ENCODE measurements around the gene PACS1.

Gene PACS1

DNA sequence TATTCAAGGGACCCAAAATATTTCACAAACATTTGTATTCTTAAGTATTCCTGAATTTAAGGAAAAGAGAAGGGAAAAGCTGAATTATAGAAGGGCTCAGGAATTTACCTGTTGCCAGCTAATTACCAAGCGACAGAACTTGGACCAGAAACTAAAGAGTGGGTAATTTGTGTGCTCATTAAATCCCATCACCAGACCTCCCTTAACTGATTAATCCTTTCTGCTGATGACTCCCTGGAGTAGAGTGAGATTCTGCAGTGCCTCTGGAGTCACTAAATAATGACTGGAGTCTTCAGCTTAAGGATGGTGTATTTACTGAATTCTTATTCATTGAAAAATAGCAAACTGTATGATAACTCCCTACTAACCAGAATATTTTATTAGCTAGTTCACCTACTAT, 124.3 kb downstream of the PACS1 start:
- ChIA-PET POLR2A (no interaction called here), CTCF (interaction anchor here (0.8 to 2.2 kb wide), 2 partner anchors 28 to 149 kb away, joined by 3 to 11 read pairs; no protein-coding TSS in a partner anchor)
- no peak for DNase-seq (ENCODE audit: low read depth, low spot score)
- no peak for TF ChIP-seq CTCF (IDR thresholded peaks at IDR 0.05; ENCODE audit: insufficient read depth, low read length, missing control alignments)
- H3K4me3 ChIP-seq (ENCODE audit: low read depth, low read length) = no peak overlapping the region

- no peak for TF ChIP-seq CTCF (IDR thresholded peaks at IDR 0.05; ENCODE audit: insufficient read depth, low read length, missing control alignments)
- no peak for DNase-seq (ENCODE audit: low read depth, low spot score)
- H3K4me3 ChIP-seq (ENCODE audit: low read depth, low read length) = no peak overlapping the region
- POLR2A ChIA-PET = interaction anchor here (0.6 kb wide), 1 partner anchor 128 kb away, joined by 3 read pairs; no protein-coding TSS in a partner anchor
- CTCF ChIA-PET = interaction anchor here (0.8 to 1.7 kb wide), 4 partner anchors 16 to 61 kb away, joined by 3 to 16 read pairs (median 3); no protein-coding TSS in a partner anchor
Observed at GRCh38 chr11:66195867-66196266, 125.8 kb downstream of the PACS1 start.

GRCh38 chr11:66203847-66204246, 133.8 kb downstream of the PACS1 start:
- TF ChIP-seq CTCF (IDR thresholded peaks at IDR 0.05; ENCODE audit: insufficient read depth, low read length, missing control alignments) = no peak
- DNase-seq (ENCODE audit: low read depth, low spot score) = no peak
- no peak overlapping the region for H3K4me3 ChIP-seq (ENCODE audit: low read depth, low read length)
- ChIA-PET POLR2A (no interaction called here), CTCF (interaction anchor here (0.9 kb wide), 1 partner anchor 18 kb away, joined by 3 read pairs; no protein-coding TSS in a partner anchor)

- DNase-seq (ENCODE audit: low read depth, low spot score) = no peak
- CTCF ChIA-PET = interaction anchor here (0.9 to 6.6 kb wide), 2 partner anchors 17 to 18 kb away, joined by 3 to 63 read pairs; no protein-coding TSS in a partner anchor
- no peak overlapping the region for H3K4me3 ChIP-seq (ENCODE audit: low read depth, low read length)
- no peak for TF ChIP-seq CTCF (IDR thresholded peaks at IDR 0.05; ENCODE audit: insufficient read depth, low read length, missing control alignments)
- POLR2A ChIA-PET = no interaction called here
Observed at GRCh38 chr11:66204412-66204811, 134.3 kb downstream of the PACS1 start.

DNA sequence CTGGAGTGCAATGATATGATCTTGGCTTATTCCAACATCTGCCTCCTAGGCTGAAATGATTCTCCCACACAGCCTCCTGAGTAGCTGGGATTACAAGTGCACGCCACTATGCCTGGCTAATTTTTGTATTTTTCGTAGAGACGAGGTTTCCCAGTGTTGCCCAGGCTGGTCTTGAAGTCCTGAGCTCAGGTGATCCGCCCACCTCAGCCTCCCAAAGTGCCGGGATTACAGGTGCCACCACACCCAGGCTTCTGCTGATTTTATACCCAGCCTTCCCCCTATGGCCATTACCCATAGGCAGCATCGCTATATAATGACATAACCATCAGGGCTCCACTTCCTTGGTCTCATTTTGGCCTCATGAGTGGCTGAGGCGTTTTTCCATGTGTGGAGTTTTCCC, 137.7 kb downstream of the PACS1 start:
- POLR2A ChIA-PET = no interaction called here
- no peak for DNase-seq (ENCODE audit: low read depth, low spot score)
- CTCF ChIA-PET = interaction anchor here (0.7 to 6.6 kb wide), 3 partner anchors 10 to 31 kb away, joined by 3 to 63 read pairs (median 3); no protein-coding TSS in a partner anchor

DNA sequence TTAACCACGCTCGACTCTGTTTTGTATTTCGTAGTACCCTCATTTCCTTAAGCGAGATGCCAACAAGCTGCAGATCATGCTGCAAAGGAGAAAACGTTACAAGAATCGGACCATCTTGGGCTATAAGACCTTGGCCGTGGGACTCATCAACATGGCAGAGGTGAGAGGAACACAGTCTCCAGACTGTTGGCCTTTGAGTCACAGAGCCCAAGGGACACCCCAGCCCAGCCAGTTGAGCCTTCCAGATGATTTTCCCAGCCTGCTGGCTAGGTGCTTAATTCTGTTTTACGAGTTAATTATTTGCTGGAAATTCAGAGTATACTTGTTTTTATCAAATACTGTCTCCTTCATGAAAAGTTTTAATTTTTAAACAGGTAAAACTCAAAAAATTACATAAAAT, 141.0 kb downstream of the PACS1 start:
- no peak overlapping the region for H3K4me3 ChIP-seq (ENCODE audit: low read depth, low read length)
- CTCF ChIA-PET = interaction anchor here (1.1 to 6.6 kb wide), 3 partner anchors 10 to 175 kb away, joined by 3 to 63 read pairs (median 3); no protein-coding TSS in a partner anchor
- TF ChIP-seq CTCF (IDR thresholded peaks at IDR 0.05; ENCODE audit: insufficient read depth, low read length, missing control alignments) = no peak
- no peak for DNase-seq (ENCODE audit: low read depth, low spot score)
- POLR2A ChIA-PET = no interaction called here

More for the DNA sequence above, 137.7 kb downstream of the PACS1 start:
- TF ChIP-seq CTCF (IDR thresholded peaks at IDR 0.05; ENCODE audit: insufficient read depth, low read length, missing control alignments) = no peak
- no peak overlapping the region for H3K4me3 ChIP-seq (ENCODE audit: low read depth, low read length)
